Stimulated activated CD4-positive, alpha-beta T cell treated with anti-CD3 and anti-CD28 coated beads, Interleukin-12 subunit alpha, Interleukin-12 subunit beta, amount 100 ng/mL, for 48 hours (primary cell): ENCODE measurements around the gene FAM83C.

ENCODE experiments used
- DNase-seq, 3 donors: peaks; one replicate each; pipeline ENCODE4 v3.0.0-alpha.2; 2020; ENCODE audit warnings: low read depth in 2 of 3, low spot score in 1 of 3

Gene FAM83C

GRCh38 chr20:35300469-35301262, 8.4 kb upstream of the FAM83C start:
- DNase-seq = no peak

GRCh38 chr20:35299780-35300179, 7.6 kb upstream of the FAM83C start:
- no peak for DNase-seq

- DNase-seq = no peak
These were observed 6.0 kb upstream of the FAM83C start for GRCh38 chr20:35298264-35298663.

GRCh38 chr20:35297740-35298139, 5.5 kb upstream of the FAM83C start:
- no peak for DNase-seq

GRCh38 chr20:35297155-35297554, 4.9 kb upstream of the FAM83C start:
- DNase-seq = no peak

- DNase-seq = no peak
These were observed 3.9 kb upstream of the FAM83C start for GRCh38 chr20:35296101-35296554.

- no peak for DNase-seq
These were observed 3.4 kb upstream of the FAM83C start for GRCh38 chr20:35295674-35296073.

GRCh38 chr20:35295058-35295457, 2.8 kb upstream of the FAM83C start:
- DNase-seq = no peak

- DNase-seq = no peak
These were observed 2.1 kb upstream of the FAM83C start for GRCh38 chr20:35294293-35294685.

GRCh38 chr20:35293303-35294292, 1.4 kb upstream of the FAM83C start:
- DNase-seq = no peak

- no peak for DNase-seq
These were observed 470 bp upstream of the FAM83C start for GRCh38 chr20:35292504-35293285.

GRCh38 chr20:35290887-35291417, 1.3 kb downstream of the FAM83C start:
- no peak for DNase-seq

GRCh38 chr20:35290186-35290886, 1.9 kb downstream of the FAM83C start:
- no peak for DNase-seq

- no peak for DNase-seq
These were observed 3.7 kb downstream of the FAM83C start for GRCh38 chr20:35288325-35289060.

GRCh38 chr20:35287509-35288324, 4.5 kb downstream of the FAM83C start:
- DNase-seq = no peak

GRCh38 chr20:35286899-35287508, 5.2 kb downstream of the FAM83C start:
- no peak for DNase-seq

- no peak for DNase-seq
These were observed 5.9 kb downstream of the FAM83C start for GRCh38 chr20:35286077-35286898.

- DNase-seq = no peak
These were observed 6.5 kb downstream of the FAM83C start for GRCh38 chr20:35285806-35286076.
